Lower lobe of right lung (tissue), 2 donors: ENCODE data around the gene EGR2. TPM values are rescaled to one million over a fixed set of nuclear protein-coding genes. Genes with fewer than 3 reads are reported as not detected.
A peak's percentile ranks its signal among the peaks of the same experiment; 100 is the strongest.

Experiments used
- ATAC-seq, 2 donors: fragments of 200-7000 bp; cut with Tn5 transposase; one replicate each; pipeline ENCODE4 v1.9.1; 2020 to 2022; ENCODE audit warnings: mild to moderate bottlenecking in 2 of 2, moderate library complexity in 2 of 2
- DNase-seq: peaks from one replicate; pipeline ENCODE4 v3.0.0-alpha.2; 2020
- H3K27ac ChIP-seq: fragments of 200-600 bp; one replicate; pipeline ENCODE4 v1.8.0; 2022
- H3K27me3 ChIP-seq: fragments of 200-600 bp; one replicate; pipeline ENCODE4 v1.8.0; 2022; ENCODE audit warnings: low read depth
- H3K36me3 ChIP-seq: fragments of 200-600 bp; one replicate; pipeline ENCODE4 v1.8.0; 2022; ENCODE audit warnings: mild to moderate bottlenecking
- H3K4me1 ChIP-seq: fragments of 200-600 bp; one replicate; pipeline ENCODE4 v1.8.0; 2022
- H3K4me3 ChIP-seq: fragments of 200-600 bp; one replicate; pipeline ENCODE4 v1.8.0; 2022; ENCODE audit warnings: mild to moderate bottlenecking
- H3K9me3 ChIP-seq: fragments of 200-600 bp; one replicate; pipeline ENCODE4 v1.8.0; 2022
- intact Hi-C: fragments of 100-400 bp; cut with DNase I; formaldehyde crosslinking; loops from one replicate; pipeline ENCODE4 v1.11.0; 2022
- total RNA-seq: library from RNA; stranded (reverse); fragmentation: NEBNext Ultra II Directional; extraction: Animal tissue kit (Norgen Biotek cat#: 25700); gene quantifications from one replicate; pipeline ENCODE4 v1.2.1, GENCODE V29; 2021
- TF ChIP-seq, protein P1 (sequence below): fragments of 200-600 bp; IDR thresholded peaks from one replicate; pipeline ENCODE4 v1.8.0; 2022; ENCODE audit warnings: antibody characterized with exemption, mild to moderate bottlenecking
- donor health status: DM: no; HTN: yes; CAD: no; lungs with severe emphysema.

The EGR2 gene
- total RNA-seq, 1 donor from 2014 or later, result 45.6 TPM

GRCh38 chr10:62856021-62856420 is 39.9 kb upstream of the EGR2 start:
- Histone ChIP-seq H3K4me3 (no peak overlapping the region), H3K4me1 (no peaks in the 10 kb centered on the region), H3K36me3 (no peaks in the 10 kb centered on the region), H3K27ac (no peak overlapping the region), H3K9me3 (no peaks in the 10 kb centered on the region), H3K27me3 (no peaks in the 10 kb centered on the region)
- DNase-seq (no peak), ATAC-seq (no peak)
- TF ChIP-seq, protein P1, sequence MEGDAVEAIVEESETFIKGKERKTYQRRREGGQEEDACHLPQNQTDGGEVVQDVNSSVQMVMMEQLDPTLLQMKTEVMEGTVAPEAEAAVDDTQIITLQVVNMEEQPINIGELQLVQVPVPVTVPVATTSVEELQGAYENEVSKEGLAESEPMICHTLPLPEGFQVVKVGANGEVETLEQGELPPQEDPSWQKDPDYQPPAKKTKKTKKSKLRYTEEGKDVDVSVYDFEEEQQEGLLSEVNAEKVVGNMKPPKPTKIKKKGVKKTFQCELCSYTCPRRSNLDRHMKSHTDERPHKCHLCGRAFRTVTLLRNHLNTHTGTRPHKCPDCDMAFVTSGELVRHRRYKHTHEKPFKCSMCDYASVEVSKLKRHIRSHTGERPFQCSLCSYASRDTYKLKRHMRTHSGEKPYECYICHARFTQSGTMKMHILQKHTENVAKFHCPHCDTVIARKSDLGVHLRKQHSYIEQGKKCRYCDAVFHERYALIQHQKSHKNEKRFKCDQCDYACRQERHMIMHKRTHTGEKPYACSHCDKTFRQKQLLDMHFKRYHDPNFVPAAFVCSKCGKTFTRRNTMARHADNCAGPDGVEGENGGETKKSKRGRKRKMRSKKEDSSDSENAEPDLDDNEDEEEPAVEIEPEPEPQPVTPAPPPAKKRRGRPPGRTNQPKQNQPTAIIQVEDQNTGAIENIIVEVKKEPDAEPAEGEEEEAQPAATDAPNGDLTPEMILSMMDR, result no peak
- intact Hi-C loops, result no loop called here

GRCh38 chr10:62853710-62854109 is 37.5 kb upstream of the EGR2 start:
- Histone ChIP-seq H3K27ac (no peak overlapping the region), H3K36me3 (no peaks in the 10 kb centered on the region), H3K4me1 (no peaks in the 10 kb centered on the region), H3K9me3 (no peaks in the 10 kb centered on the region), H3K4me3 (no peak overlapping the region), H3K27me3 (no peaks in the 10 kb centered on the region)
- TF ChIP-seq, protein P1, result no peak
- ATAC-seq, result peak in 1 of 2 donors; percentile 16
- DNase-seq, result no peak
- intact Hi-C loops, result no loop called here

- Histone ChIP-seq H3K27ac (no peak overlapping the region), H3K4me1 (no peaks in the 10 kb centered on the region), H3K27me3 (no peaks in the 10 kb centered on the region), H3K9me3 (no peaks in the 10 kb centered on the region), H3K36me3 (no peaks in the 10 kb centered on the region), H3K4me3 (no peak overlapping the region)
- TF ChIP-seq, protein P1, result no peak
- ATAC-seq (peak; percentile 19 to 55), DNase-seq (no peak)
- intact Hi-C loops, result no loop called here
Measured at GRCh38 chr10:62852961-62853702, 37.0 kb upstream of the EGR2 start.

DNA sequence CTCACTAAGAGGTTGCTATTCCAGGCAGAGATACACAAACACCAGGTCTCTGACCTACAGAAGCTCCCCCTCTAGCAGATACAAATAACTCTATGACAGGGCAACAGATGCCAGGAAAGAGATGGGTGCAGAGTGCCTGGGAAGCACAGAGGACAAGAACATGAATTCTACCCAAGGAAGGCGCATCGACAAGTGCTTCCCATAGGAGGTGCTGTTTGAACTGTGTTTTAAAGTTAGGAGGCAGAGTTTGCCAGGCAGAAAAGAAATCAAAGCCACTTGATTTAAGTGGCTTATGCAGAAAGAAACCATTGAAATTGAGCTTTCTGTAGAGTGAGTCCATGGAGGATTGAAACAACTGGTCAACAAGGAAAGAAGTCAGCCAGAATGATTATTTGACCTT is 35.3 kb upstream of the EGR2 start:
- Histone ChIP-seq H3K4me1 (no peaks in the 10 kb centered on the region), H3K36me3 (no peaks in the 10 kb centered on the region), H3K27me3 (no peaks in the 10 kb centered on the region), H3K27ac (no peak overlapping the region), H3K9me3 (peaks cover 12% of the 10 kb centered on the region), H3K4me3 (no peak overlapping the region)
- ATAC-seq (no peak), DNase-seq (no peak)
- TF ChIP-seq, protein P1, result peak; percentile 37
- intact Hi-C loops, result no loop called here

DNA sequence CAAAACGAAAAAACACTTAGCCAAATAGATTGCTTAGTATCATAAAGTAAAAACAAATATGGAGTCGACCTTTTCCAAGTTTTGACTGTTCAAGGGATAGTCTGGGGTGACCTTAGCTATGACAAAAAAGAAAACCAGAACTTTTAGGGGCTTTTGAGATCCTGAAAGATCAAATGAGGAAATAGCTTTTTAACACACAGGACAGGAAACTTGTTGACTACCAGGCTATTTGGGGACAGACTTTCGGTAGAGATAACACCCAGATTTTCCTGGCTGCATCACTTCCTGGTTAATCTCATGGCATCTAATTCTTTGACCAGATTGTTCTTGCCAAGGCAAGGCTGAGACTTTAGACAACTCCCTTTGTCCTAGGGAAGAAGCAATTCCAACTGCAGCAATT is 34.5 kb upstream of the EGR2 start:
- no peaks in the 10 kb centered on the region for H3K4me1 ChIP-seq
- TF ChIP-seq, protein P1, result no peak
- no peak for DNase-seq

More for the DNA sequence above, 34.5 kb upstream of the EGR2 start:
- H3K27me3 ChIP-seq, result no peaks in the 10 kb centered on the region
- no peak for ATAC-seq
- H3K36me3 ChIP-seq, result no peaks in the 10 kb centered on the region
- peaks cover 12% of the 10 kb centered on the region for H3K9me3 ChIP-seq
- H3K27ac ChIP-seq, result no peak overlapping the region
- H3K4me3 ChIP-seq, result no peak overlapping the region
- intact Hi-C loops, result no loop called here
